ENCODE results near the gene UTP15. TPM values are rescaled to one million over a fixed set of nuclear protein-coding genes. Genes with fewer than 3 reads are reported as not detected.

UTP15 gene
- total RNA-seq, 1 experiment from 2014 or later: 41.3 TPM

DNA sequence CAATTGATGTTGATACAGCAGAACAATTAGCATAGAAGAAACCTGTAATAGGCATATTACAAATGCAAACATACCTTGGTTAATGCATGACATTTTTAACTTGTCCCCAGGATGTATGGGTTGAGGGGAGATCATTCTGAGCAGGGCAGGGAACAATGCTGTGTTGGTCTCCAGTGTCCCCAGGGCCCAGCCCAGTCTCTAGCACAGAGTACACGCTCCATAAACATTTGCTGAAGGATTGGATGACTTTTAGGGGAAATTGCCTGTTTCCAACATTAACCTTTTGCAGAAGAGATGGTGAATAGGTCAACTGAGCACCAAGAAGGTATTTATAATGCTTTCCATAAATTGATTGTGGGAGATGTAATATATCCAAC is 20.2 kb upstream of the UTP15 start:
- Mint-ChIP-seq H3K27ac (ENCODE audit: low read depth, unreplicated experiment) (no peak overlapping the region), H3K9me3 (ENCODE audit: unreplicated experiment) (no peaks in the 10 kb centered on the region), H3K36me3 (ENCODE audit: insufficient read depth, unreplicated experiment) (peaks cover 8% of the 10 kb centered on the region), H3K27me3 (ENCODE audit: insufficient read depth, unreplicated experiment) (no peaks in the 10 kb centered on the region), H3K4me1 (ENCODE audit: insufficient read depth, unreplicated experiment) (peaks cover 27% of the 10 kb centered on the region), H3K4me3 (ENCODE audit: unreplicated experiment) (no peak overlapping the region)
- intact Hi-C loops (cut with micrococcal nuclease): no loop called here
- TF ChIP-seq, protein P1, sequence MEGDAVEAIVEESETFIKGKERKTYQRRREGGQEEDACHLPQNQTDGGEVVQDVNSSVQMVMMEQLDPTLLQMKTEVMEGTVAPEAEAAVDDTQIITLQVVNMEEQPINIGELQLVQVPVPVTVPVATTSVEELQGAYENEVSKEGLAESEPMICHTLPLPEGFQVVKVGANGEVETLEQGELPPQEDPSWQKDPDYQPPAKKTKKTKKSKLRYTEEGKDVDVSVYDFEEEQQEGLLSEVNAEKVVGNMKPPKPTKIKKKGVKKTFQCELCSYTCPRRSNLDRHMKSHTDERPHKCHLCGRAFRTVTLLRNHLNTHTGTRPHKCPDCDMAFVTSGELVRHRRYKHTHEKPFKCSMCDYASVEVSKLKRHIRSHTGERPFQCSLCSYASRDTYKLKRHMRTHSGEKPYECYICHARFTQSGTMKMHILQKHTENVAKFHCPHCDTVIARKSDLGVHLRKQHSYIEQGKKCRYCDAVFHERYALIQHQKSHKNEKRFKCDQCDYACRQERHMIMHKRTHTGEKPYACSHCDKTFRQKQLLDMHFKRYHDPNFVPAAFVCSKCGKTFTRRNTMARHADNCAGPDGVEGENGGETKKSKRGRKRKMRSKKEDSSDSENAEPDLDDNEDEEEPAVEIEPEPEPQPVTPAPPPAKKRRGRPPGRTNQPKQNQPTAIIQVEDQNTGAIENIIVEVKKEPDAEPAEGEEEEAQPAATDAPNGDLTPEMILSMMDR (IDR thresholded peaks at IDR 0.05; ENCODE audit: unreplicated experiment): no peak
- POLR2A ChIA-PET: interaction anchor here (1.2 kb wide), 1 partner anchor 14 kb away, joined by 4 read pairs; no protein-coding TSS in a partner anchor
- no peak for DNase-seq (ENCODE audit: unreplicated experiment)
- CTCF ChIA-PET: interaction anchor here (0.7 kb wide), 2 partner anchors 10 to 246 kb away, joined by 3 read pairs; no protein-coding TSS in a partner anchor
- BruUV-seq (replicated peaks): no TSS peak

DNA sequence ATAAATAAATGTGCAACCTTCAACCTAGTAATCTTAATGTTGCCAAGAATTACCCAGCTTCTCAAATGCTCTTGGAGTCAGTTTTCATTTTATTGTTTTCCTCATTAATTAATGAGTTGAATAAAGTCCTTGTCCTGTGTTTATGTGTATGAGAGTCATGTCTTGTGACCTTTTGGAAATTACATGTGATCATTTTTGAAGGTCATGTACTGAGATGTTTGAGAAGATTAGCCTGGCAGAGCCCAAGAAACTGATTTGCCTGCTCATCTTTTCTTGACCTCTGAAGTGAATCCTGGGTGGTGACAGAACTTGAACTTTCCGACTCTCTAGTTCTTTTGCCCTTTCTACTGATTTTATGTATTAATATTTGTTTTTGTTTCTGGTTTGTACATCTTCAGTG is 15.5 kb upstream of the UTP15 start:
- ChIA-PET POLR2A (no interaction called here), CTCF (no interaction called here)
- peaks cover 39% of the 10 kb centered on the region for H3K36me3 Mint-ChIP-seq (ENCODE audit: insufficient read depth, unreplicated experiment)
- no peak overlapping the region for H3K27ac Mint-ChIP-seq (ENCODE audit: low read depth, unreplicated experiment)
- TF ChIP-seq, protein P1 (IDR thresholded peaks at IDR 0.05; ENCODE audit: unreplicated experiment): no peak
- BruUV-seq (replicated peaks): TSS peak; percentile 15
- no peak for DNase-seq (ENCODE audit: unreplicated experiment)
- intact Hi-C loops (cut with micrococcal nuclease): no loop called here
- H3K4me3 Mint-ChIP-seq (ENCODE audit: unreplicated experiment): no peak overlapping the region
- H3K9me3 Mint-ChIP-seq (ENCODE audit: unreplicated experiment): no peaks in the 10 kb centered on the region
- no peaks in the 10 kb centered on the region for H3K27me3 Mint-ChIP-seq (ENCODE audit: insufficient read depth, unreplicated experiment)
- H3K4me1 Mint-ChIP-seq (ENCODE audit: insufficient read depth, unreplicated experiment): no peaks in the 10 kb centered on the region

DNA sequence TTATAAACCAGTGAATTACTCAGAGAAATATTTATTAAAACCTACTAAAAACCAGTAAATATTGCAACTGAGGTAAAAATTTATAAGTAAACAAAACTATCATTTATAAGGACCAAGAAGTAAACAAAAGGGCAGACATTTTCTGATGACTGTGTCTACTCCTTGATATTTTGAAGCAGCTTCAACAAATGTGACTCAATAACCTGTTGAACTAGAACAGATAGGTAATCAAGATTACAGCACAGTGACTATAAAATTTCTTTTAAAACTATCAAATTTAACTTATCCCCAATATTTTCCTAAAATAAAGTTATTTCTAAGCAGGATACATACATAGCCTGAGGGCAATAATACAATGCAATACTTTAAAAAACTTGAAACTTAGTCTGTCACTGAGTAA is 12.9 kb upstream of the UTP15 start:
- peaks cover 55% of the 10 kb centered on the region for H3K36me3 Mint-ChIP-seq (ENCODE audit: insufficient read depth, unreplicated experiment)
- intact Hi-C loops (cut with micrococcal nuclease): no loop called here
- no peak for DNase-seq (ENCODE audit: unreplicated experiment)
- TF ChIP-seq, protein P1 (IDR thresholded peaks at IDR 0.05; ENCODE audit: unreplicated experiment): no peak
- no peaks in the 10 kb centered on the region for H3K9me3 Mint-ChIP-seq (ENCODE audit: unreplicated experiment)
- ChIA-PET CTCF (interaction anchor here (0.6 kb wide), 1 partner anchor 141 kb away, joined by 3 read pairs; no protein-coding TSS in a partner anchor), POLR2A (interaction anchor here (0.6 to 6.5 kb wide), 3 partner anchors 9 to 14 kb away, joined by 3 to 48 read pairs (median 3); partner anchors contain the start of genes ANKRA2 and UTP15)
- no peak overlapping the region for H3K27ac Mint-ChIP-seq (ENCODE audit: low read depth, unreplicated experiment)
- no peak overlapping the region for H3K4me3 Mint-ChIP-seq (ENCODE audit: unreplicated experiment)
- H3K4me1 Mint-ChIP-seq (ENCODE audit: insufficient read depth, unreplicated experiment): no peaks in the 10 kb centered on the region
- no TSS peak for BruUV-seq (replicated peaks)
- no peaks in the 10 kb centered on the region for H3K27me3 Mint-ChIP-seq (ENCODE audit: insufficient read depth, unreplicated experiment)

DNA sequence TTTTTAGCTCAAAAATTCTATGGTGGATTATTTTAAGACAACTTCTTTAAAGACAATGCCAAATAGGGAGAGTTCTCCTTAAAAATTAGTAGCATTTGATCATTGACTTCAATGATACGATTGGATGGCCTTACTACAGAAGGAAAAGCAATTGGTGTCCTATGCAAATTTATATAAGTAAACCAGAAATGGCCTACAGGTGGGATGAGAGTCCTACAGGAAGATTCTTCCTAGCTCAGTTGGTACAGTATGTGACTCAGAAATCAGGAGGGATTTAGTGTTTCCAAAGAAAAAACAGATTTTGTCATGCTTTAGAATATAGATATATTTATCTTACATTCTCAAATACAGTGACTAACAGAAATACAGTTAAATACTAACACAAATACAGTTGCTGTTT is 6.6 kb upstream of the UTP15 start:
- H3K9me3 Mint-ChIP-seq (ENCODE audit: unreplicated experiment): no peaks in the 10 kb centered on the region
- ChIA-PET CTCF (interaction anchor here (0.6 to 2.3 kb wide), 5 partner anchors 22 to 243 kb away, joined by 3 to 12 read pairs (median 4); no protein-coding TSS in a partner anchor), POLR2A (interaction anchor here (0.7 to 1.6 kb wide), 2 partner anchors 10 to 13 kb away, joined by 3 to 4 read pairs; no protein-coding TSS in a partner anchor)
- H3K27ac Mint-ChIP-seq (ENCODE audit: low read depth, unreplicated experiment): no peak overlapping the region
- H3K36me3 Mint-ChIP-seq (ENCODE audit: insufficient read depth, unreplicated experiment): peaks cover 74% of the 10 kb centered on the region
- no peaks in the 10 kb centered on the region for H3K27me3 Mint-ChIP-seq (ENCODE audit: insufficient read depth, unreplicated experiment)
- H3K4me3 Mint-ChIP-seq (ENCODE audit: unreplicated experiment): no peak overlapping the region
- peak; percentile 27 for DNase-seq (ENCODE audit: unreplicated experiment)
- no TSS peak for BruUV-seq (replicated peaks)
- peaks cover 9% of the 10 kb centered on the region for H3K4me1 Mint-ChIP-seq (ENCODE audit: insufficient read depth, unreplicated experiment)
- intact Hi-C loops (cut with micrococcal nuclease): no loop called here
- TF ChIP-seq, protein P1 (IDR thresholded peaks at IDR 0.05; ENCODE audit: unreplicated experiment): no peak

All from MCF 10A (cell line).